GM12892 (cell line): ENCODE results near the gene ADARB2.

ENCODE experiments used
- POLR2A ChIP-seq: IDR thresholded peaks from 2 replicates; pipeline ENCODE4 v1.6.1; 2011; ENCODE audit warnings: low read depth, low read length, control low read depth
- POLR2AphosphoS5 ChIP-seq: IDR thresholded peaks from 2 replicates; pipeline ENCODE4 v1.6.1; 2011; ENCODE audit warnings: low read depth, low read length, control low read depth

- TF ChIP-seq POLR2A, result no peak
- no peak for TF ChIP-seq POLR2AphosphoS5
These were observed 48.8 kb downstream of the ADARB2 start for GRCh38 chr10:1688531-1688930.
